Ovary (tissue), 3 donors: ENCODE measurements around the gene GOLGA8R.
"Not testable (repeated sequence)": the region's sequence is repeated elsewhere in the genome, so short reads cannot be mapped to it uniquely, and the experiment has no call there.

ENCODE experiments used
- EP300 ChIP-seq: sonication (generic); formaldehyde crosslinking; IDR thresholded peaks from one replicate; pipeline ENCODE4 v1.6.1; 2017; ENCODE audit warnings: antibody characterized with exemption
- TF ChIP-seq, protein P1 (sequence below), 3 donors: fragments of 450-650 bp in 2 of 3; fragments of 200-600 bp in 1 of 3; IDR thresholded peaks; one replicate each; pipeline versions ENCODE4 v1.5.1 to v1.8.0; 2016 to 2022; ENCODE audit warnings: antibody characterized with exemption in 3 of 3, mild to moderate bottlenecking in 1 of 3
- donor health status: DM: no; HTN: no; CAD: no.

GRCh38 chr15:30386318-30386887 is 27.7 kb downstream of the GOLGA8R start:
- not testable (repeated sequence) for TF ChIP-seq EP300
- TF ChIP-seq, protein P1, sequence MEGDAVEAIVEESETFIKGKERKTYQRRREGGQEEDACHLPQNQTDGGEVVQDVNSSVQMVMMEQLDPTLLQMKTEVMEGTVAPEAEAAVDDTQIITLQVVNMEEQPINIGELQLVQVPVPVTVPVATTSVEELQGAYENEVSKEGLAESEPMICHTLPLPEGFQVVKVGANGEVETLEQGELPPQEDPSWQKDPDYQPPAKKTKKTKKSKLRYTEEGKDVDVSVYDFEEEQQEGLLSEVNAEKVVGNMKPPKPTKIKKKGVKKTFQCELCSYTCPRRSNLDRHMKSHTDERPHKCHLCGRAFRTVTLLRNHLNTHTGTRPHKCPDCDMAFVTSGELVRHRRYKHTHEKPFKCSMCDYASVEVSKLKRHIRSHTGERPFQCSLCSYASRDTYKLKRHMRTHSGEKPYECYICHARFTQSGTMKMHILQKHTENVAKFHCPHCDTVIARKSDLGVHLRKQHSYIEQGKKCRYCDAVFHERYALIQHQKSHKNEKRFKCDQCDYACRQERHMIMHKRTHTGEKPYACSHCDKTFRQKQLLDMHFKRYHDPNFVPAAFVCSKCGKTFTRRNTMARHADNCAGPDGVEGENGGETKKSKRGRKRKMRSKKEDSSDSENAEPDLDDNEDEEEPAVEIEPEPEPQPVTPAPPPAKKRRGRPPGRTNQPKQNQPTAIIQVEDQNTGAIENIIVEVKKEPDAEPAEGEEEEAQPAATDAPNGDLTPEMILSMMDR (IDR thresholded peaks at IDR 0.05), result not testable (repeated sequence)
